HCT116 (cell line): Measurements from ENCODE around the gene SEH1L. TPM values are rescaled to one million over a fixed set of nuclear protein-coding genes. Genes with fewer than 3 reads are reported as not detected.

Experiments used
- ATAC-seq: fragments of 200-7000 bp; cut with Tn5 transposase; 2 replicates; pipeline ENCODE4 v1.9.1; 2020; ENCODE audit warnings: mild to moderate bottlenecking, moderate library complexity
- BruUV-seq: library from RNA; stranded (reverse); fragments of 400-500 nt; replicated peaks from 2 replicates; lab custom pipeline; 2021; lab: Mats Ljungman, UMichigan
- CTCF ChIA-PET: fragments of 300-600 bp; sonication (Branson Sonifier 250); formaldehyde crosslinking; loops from one replicate; lab custom pipeline; 2021; ENCODE audit warnings: antibody characterized with exemption; lab: Charles Lee
- POLR2A ChIA-PET: fragments of 300-600, 350-600 bp; sonication (Branson Sonifier 250); formaldehyde crosslinking; loops from one replicate; lab custom pipeline; 2021; ENCODE audit warnings: antibody characterized with exemption; lab: Charles Lee
- RAD21 ChIA-PET, 2 experiments: fragments of 300-600 bp; sonication (Branson Sonifier 250); formaldehyde crosslinking; loops; one replicate each; lab custom pipeline; 2023; ENCODE audit warnings: low total read pairs in 2 of 2; ENCODE audit not compliant: uncharacterized antibody in 2 of 2, unreplicated experiment in 2 of 2, low non-redundant PET in 1 of 2; lab: Charles Lee
- DNase-seq: peaks from one replicate; pipeline ENCODE4 v3.0.0-alpha.2; 2010; ENCODE audit warnings: low read depth, low spot score
- H2AFZ ChIP-seq: fragments of 200-600 bp; shearing (Covaris generic), sonication (generic); 2 replicates; pipeline ENCODE4 v1.6.1; 2017; ENCODE audit warnings: low read depth, mixed run types, mixed read lengths, antibody characterized with exemption, low read length; ENCODE audit not compliant: poor library complexity, severe bottlenecking
- H3K27ac ChIP-seq: 2 replicates; pipeline ENCODE4 v1.5.1; 2012; ENCODE audit warnings: low read depth, low read length
- H3K27me3 ChIP-seq: fragments of 200-600 bp; sonication (generic); 2 replicates; pipeline ENCODE4 v1.6.1; 2016; ENCODE audit warnings: mixed run types, low read length, mixed read lengths; ENCODE audit not compliant: insufficient read depth
- H3K36me3 ChIP-seq, 2 experiments: fragments of 200-500 bp in 1 of 2; fragments of 200-600 bp in 1 of 2; sonication (Bioruptor generic) in 1 of 2; sonication (generic) in 1 of 2; 2 replicates each; pipeline versions ENCODE4 v1.5.1 to v1.6.1; 2014 to 2016; ENCODE audit warnings: low read length in 2 of 2, inconsistent platforms in 1 of 2, mixed read lengths in 1 of 2, mixed run types in 1 of 2; ENCODE audit not compliant: insufficient read depth in 2 of 2, control insufficient read depth in 1 of 2
- H3K4me1 ChIP-seq, 2 experiments: fragments of 200-600 bp in 1 of 2; sonication (generic) in 1 of 2; 2 replicates each; pipeline versions ENCODE4 v1.5.1 to v1.6.1; 2012 to 2017; ENCODE audit warnings: low read length in 2 of 2, inconsistent platforms in 1 of 2, mild to moderate bottlenecking in 1 of 2, mixed read lengths in 1 of 2, mixed run types in 1 of 2, moderate library complexity in 1 of 2; ENCODE audit not compliant: insufficient read depth in 2 of 2, control insufficient read depth in 1 of 2
- H3K4me2 ChIP-seq: fragments of 200-600 bp; sonication (generic); 2 replicates; pipeline ENCODE4 v1.6.1; 2017; ENCODE audit warnings: mixed run types, low read length, mixed read lengths
- H3K4me3 ChIP-seq, 2 experiments: fragments of 200-600 bp in 1 of 2; sonication (generic) in 1 of 2; replicated peaks in 1 of 2; 2 replicates each; pipeline ENCODE4 v1.5.1; 2011 to 2016; ENCODE audit warnings: low read length in 2 of 2, control low read depth in 1 of 2, low read depth in 1 of 2, mild to moderate bottlenecking in 1 of 2, mixed read lengths in 1 of 2, mixed run types in 1 of 2
- H3K79me2 ChIP-seq: fragments of 200-600 bp; sonication (generic); 2 replicates; pipeline ENCODE4 v1.6.1; 2017; ENCODE audit warnings: mild to moderate bottlenecking, mixed run types, low read length, moderate library complexity, mixed read lengths; ENCODE audit not compliant: insufficient read depth
- H3K9ac ChIP-seq: fragments of 200-600 bp; sonication (generic); 2 replicates; pipeline ENCODE4 v1.6.1; 2016; ENCODE audit warnings: low read length, mixed read lengths
- H3K9me2 ChIP-seq: fragments of 200-600 bp; sonication (generic), shearing (Covaris generic); 2 replicates; pipeline ENCODE4 v1.6.1; 2017; ENCODE audit warnings: mixed run types, mild to moderate bottlenecking, moderate library complexity; ENCODE audit not compliant: insufficient read depth
- H3K9me3 ChIP-seq, 2 experiments: fragments of 200-500 bp in 1 of 2; fragments of 200-600 bp in 1 of 2; sonication (Bioruptor generic) in 1 of 2; sonication (generic) in 1 of 2; 2 replicates each; pipeline ENCODE4 v1.6.1; 2014 to 2017; ENCODE audit warnings: low read length in 2 of 2, mixed read lengths in 2 of 2, inconsistent platforms in 1 of 2, low read depth in 1 of 2, mild to moderate bottlenecking in 1 of 2, mixed run types in 1 of 2, moderate library complexity in 1 of 2; ENCODE audit not compliant: control insufficient read depth in 1 of 2, insufficient read depth in 1 of 2
- H4K20me1 ChIP-seq: fragments of 200-600 bp; sonication (generic), shearing (Covaris generic); 2 replicates; pipeline ENCODE4 v1.6.1; 2017; ENCODE audit warnings: mixed run types, mild to moderate bottlenecking, moderate library complexity; ENCODE audit not compliant: insufficient read depth
- CEBPB ChIP-seq: IDR thresholded peaks from 2 replicates; pipeline ENCODE4 v1.6.1; 2012; ENCODE audit warnings: low read depth
- ELF1 ChIP-seq: IDR thresholded peaks from 2 replicates; pipeline ENCODE4 v1.6.1; 2012; ENCODE audit warnings: low read depth, borderline replicate concordance
- EZH2 ChIP-seq: fragments of 200-600 bp; sonication (generic); IDR thresholded peaks from 2 replicates; pipeline ENCODE4 v1.6.1; 2017; ENCODE audit warnings: antibody characterized with exemption, mixed run types
- FOSL1 ChIP-seq: IDR thresholded peaks from 2 replicates; pipeline ENCODE4 v1.6.1; 2012; ENCODE audit warnings: low read depth
- intact Hi-C: fragments of 100-400 bp; cut with micrococcal nuclease; formaldehyde crosslinking; loops from 2 replicates; pipeline ENCODE4 v1.10.0; 2022
- total RNA-seq: library from RNA; stranded (reverse); gene quantifications from one replicate; pipeline ENCODE4 v1.2.1, GENCODE V29; 2021; ENCODE audit not compliant: unreplicated experiment
- TF ChIP-seq, protein P1 (sequence below): IDR thresholded peaks from 2 replicates; pipeline ENCODE4 v1.6.1; 2011; ENCODE audit warnings: mild to moderate bottlenecking, low read length, moderate library complexity; ENCODE audit not compliant: insufficient replicate concordance; ENCODE audit errors: extremely low read depth
- TF ChIP-seq, protein P2 (sequence below), 3 experiments: fragments of 200-600 bp in 1 of 3; sonication (generic) in 1 of 3; IDR thresholded peaks in 2 of 3; conservative IDR thresholded peaks in 1 of 3; 2 replicates each; pipeline ENCODE4 v1.5.1; 2012 to 2017; ENCODE audit warnings: low read depth in 2 of 3, low read length in 2 of 3, antibody characterized with exemption in 1 of 3, borderline replicate concordance in 1 of 3, control low read depth in 1 of 3, mild to moderate bottlenecking in 1 of 3, mixed read lengths in 1 of 3, mixed run types in 1 of 3, moderate library complexity in 1 of 3; ENCODE audit not compliant: insufficient read depth in 1 of 3

The SEH1L gene
- total RNA-seq, 1 experiment from 2014 or later = 83.7 TPM

DNA sequence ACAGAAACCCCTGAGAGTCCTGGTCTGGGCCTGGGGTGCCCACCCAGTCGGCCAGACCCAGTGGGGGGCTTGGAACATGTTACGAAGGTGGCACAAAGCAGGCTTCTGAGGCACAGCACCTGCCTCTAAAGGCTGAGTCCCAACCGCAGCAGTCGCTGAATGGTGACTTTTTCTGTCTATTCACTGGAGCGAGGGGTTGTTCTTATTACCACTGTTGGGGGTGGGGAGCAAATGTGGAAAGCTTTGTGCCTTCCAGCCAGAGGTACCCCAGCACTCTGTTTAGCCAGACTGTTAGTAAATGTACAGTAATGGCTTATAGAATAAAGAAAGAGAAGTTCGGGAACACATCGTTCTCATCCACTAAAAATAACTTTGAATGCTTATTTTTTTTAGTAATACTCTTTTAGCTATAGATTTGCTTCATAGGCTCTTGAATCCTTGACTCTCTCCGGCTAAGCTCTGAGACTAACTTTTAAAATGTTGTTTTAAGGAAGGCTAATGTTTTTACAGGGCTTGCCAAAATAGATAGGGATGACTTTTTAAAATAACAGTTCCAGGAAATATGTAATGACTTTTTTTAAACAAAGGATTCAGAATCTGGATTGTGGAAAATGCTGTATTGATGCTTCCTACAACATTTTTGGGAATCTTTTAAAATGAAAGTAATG is 40.4 kb upstream of the SEH1L start:
- H3K27ac ChIP-seq = no peak overlapping the region
- H3K27me3 ChIP-seq = no peaks in the 10 kb centered on the region
- no peaks in the 10 kb centered on the region for H3K9me2 ChIP-seq
- no peaks in the 10 kb centered on the region for H3K36me3 ChIP-seq
- H4K20me1 ChIP-seq = no peaks in the 10 kb centered on the region
- H3K4me2 ChIP-seq = no peak overlapping the region
- H3K4me3 ChIP-seq = no peak overlapping the region
- H3K4me1 ChIP-seq = no peaks in the 10 kb centered on the region
- ChIA-PET RAD21 (no interaction called here), POLR2A (no interaction called here), CTCF (no interaction called here)
- no peaks in the 10 kb centered on the region for H3K79me2 ChIP-seq
- intact Hi-C loops = loop anchor here (10.0 kb wide), 1 partner anchor 53 kb away; no protein-coding TSS in a partner anchor
- no peak for DNase-seq
- ATAC-seq = no peak
- H3K9ac ChIP-seq = no peak overlapping the region
- BruUV-seq = no TSS peak
- H2AFZ ChIP-seq = no peak overlapping the region
- no peaks in the 10 kb centered on the region for H3K9me3 ChIP-seq
- TF ChIP-seq FOSL1 (no peak), CEBPB (no peak), ELF1 (no peak), EZH2 (no peak)
- TF ChIP-seq, protein P1, sequence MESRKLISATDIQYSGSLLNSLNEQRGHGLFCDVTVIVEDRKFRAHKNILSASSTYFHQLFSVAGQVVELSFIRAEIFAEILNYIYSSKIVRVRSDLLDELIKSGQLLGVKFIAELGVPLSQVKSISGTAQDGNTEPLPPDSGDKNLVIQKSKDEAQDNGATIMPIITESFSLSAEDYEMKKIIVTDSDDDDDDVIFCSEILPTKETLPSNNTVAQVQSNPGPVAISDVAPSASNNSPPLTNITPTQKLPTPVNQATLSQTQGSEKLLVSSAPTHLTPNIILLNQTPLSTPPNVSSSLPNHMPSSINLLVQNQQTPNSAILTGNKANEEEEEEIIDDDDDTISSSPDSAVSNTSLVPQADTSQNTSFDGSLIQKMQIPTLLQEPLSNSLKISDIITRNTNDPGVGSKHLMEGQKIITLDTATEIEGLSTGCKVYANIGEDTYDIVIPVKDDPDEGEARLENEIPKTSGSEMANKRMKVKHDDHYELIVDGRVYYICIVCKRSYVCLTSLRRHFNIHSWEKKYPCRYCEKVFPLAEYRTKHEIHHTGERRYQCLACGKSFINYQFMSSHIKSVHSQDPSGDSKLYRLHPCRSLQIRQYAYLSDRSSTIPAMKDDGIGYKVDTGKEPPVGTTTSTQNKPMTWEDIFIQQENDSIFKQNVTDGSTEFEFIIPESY = no peak
- TF ChIP-seq, protein P2, sequence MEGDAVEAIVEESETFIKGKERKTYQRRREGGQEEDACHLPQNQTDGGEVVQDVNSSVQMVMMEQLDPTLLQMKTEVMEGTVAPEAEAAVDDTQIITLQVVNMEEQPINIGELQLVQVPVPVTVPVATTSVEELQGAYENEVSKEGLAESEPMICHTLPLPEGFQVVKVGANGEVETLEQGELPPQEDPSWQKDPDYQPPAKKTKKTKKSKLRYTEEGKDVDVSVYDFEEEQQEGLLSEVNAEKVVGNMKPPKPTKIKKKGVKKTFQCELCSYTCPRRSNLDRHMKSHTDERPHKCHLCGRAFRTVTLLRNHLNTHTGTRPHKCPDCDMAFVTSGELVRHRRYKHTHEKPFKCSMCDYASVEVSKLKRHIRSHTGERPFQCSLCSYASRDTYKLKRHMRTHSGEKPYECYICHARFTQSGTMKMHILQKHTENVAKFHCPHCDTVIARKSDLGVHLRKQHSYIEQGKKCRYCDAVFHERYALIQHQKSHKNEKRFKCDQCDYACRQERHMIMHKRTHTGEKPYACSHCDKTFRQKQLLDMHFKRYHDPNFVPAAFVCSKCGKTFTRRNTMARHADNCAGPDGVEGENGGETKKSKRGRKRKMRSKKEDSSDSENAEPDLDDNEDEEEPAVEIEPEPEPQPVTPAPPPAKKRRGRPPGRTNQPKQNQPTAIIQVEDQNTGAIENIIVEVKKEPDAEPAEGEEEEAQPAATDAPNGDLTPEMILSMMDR (IDR thresholded peaks at IDR 0.05 in 2 of 3, conservative IDR thresholded peaks at IDR 0.05 in 1 of 3; ENCODE audit: borderline replicate concordance in 1 of 3, insufficient read depth in 1 of 3, low read depth in 2 of 3, low read length in 2 of 3) = no peak
